HG03520 (cell line): ENCODE measurements around the gene MAP2K5.

ENCODE experiments used
- ATAC-seq: cut with Tn5 transposase; IDR thresholded peaks from one replicate; pipeline ENCODE4 v1.9.1; 2021; ENCODE audit warnings: mild to moderate bottlenecking, moderate library complexity; ENCODE audit not compliant: unreplicated experiment

The MAP2K5 gene

DNA sequence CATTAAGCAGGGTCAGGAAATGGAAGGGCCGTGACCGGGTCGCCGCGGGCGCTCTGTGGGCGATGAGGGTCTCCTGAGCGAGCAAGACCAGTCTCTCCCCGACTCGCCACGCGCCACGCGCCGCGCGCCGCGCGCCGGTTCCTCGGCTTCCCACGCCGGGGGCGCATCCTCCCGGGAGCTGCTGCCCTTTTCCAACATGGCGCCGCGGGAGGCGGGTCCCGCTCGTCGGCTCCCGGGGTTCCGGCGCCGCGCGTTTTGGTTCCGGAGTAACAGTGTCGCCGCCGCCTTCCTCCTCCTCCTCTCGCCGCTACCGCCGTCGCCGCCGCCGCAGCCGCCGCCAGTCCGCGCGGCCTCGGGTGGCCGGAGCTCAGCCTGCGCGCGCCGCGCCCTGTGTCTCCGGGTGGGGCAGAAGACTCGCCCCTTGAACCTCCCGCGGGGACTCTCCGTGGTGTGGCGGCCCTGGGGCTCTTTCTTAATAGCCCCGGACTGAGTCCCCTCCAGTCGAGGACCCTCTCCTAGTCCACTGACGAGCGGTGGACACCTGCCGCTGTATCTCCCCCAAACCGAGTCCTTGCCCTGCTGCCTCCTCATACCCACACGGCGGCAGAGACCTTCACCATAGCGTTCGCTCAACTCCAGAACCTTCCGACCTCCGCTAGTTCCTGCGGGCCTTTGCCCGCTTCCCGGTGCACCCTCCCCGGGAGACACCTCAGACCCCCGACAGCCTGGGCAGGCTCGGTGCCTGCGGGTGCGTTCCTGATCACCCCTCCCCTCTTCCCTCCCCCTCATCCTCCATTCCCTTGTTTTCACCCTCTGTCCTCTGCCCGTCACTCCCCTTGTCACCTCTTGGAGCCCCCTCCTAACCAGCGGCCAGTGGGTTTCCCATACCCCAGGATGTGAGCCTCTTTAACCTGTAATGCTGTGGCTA, at the start of gene MAP2K5:
Gene MAP2K5, plus strand, starts transcription at position 284 of the 928 bp plus-strand sequence. Its CDS starts 633 bp downstream, at position 917.
- peak; percentile 41 for ATAC-seq

DNA sequence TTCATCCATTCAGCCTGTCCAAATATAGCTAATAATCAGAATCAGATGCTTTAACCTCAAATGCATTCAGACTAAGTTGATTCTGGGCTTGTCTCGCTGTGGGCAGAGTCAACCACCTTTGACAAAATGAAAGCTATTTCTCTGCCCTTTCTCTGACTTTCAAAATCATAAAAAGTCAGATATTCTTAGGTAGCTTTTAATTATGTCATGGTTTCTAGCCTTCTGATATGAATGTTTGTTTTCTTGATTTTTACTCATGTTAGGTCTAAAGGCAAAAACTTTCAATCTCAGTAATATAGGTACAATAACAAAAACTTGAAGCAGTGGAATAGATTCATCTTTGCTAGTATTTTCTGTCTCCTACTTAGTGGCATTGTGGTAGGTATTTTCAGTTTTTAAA, 46.9 kb upstream of the MAP2K5 start:
- ATAC-seq, result no peak

DNA sequence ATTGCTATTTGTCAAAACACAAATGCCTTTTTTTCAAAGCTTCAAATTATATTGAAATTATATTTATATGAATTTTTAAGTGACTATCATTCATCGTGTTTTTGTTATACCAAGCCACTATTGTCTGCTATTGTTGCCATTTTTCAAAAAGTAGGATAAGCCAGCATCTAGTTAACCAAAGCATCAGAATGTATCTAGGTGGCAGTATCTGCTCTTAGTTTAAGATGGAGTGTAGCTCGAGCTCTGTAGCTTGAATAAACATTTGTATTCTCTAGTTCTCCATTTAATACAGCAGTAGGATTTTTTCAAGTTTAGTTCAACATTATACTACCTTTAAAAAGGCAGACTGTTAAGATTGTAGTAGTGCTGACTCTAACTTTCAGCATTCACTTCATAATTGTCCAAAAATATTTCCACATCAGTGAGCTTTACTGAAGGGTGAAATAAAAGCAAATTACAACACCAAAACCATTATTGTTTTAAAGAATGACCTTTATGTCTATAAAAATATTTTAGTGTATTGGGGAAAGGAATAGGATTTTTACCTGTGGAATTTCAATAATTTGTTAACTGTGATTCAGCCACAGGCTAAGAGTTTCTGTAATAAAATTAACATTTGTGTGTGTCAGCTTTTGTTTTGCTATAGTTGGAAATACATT, 41.2 kb upstream of the MAP2K5 start:
- no peak for ATAC-seq

DNA sequence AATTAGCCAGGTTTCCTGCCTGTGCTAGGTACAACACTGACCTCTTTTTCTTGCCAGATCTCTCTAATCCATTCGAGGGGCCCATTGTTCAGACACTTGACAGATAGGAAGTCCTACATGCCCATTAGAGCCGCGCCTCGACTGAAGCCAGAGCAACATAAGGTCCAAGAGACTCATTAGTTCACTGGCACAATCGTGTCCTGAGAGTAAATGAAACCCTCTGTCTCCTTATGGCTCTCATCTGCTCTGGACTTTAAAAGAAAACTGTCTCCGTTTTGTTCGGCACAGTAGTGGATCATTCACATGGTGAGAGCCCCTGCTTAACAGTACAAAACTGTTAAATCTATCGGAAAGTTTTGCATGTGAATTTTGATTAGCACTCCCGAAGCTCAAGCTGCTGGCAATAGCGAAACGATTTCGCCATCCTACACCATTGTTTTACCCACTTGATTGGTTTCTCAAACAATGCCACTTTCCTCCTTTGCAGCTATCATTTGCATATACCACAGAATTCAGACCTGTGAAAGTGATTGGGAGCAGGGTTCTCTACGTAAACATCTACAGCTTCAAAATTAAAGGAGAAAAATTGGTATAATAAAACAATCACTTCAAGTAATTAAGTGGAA, 40.6 kb upstream of the MAP2K5 start:
- ATAC-seq, result no peak

DNA sequence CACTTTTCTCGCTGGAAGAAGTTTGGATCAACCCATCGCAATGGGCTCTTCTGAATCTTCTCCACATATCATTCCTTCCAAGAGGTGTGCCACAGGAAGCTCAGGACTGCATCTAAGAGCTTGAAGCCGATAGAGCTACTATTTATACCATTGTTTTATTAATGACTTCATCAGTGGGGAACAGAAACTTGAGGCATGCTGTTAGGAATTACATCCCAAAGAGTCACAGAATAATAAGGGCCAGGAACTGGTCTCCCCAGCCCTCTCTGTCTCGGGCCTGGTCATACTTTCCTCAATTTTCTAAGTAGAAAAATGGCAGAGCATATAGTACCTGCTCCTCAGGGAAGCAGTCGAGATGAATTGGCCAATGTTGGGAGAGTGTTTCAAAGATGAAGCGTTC, 38.4 kb upstream of the MAP2K5 start:
- no peak for ATAC-seq

DNA sequence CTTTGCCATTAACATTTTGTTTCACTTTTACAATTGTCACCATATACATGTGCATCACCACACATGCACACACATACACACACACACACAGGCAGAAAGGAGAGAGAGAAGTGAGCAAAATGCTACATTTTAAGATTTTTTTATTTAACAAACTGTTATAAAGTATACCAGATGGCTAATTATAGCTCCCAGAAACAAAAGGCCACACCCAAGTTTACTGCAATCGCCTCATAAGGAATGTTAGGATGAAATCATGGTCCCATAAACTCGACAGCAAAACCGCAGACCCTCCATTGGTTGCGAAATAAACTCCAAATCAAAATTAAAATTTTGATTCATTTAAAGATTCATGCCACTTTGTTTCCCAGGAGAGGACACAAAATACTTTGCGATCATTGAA, 37.7 kb upstream of the MAP2K5 start:
- no peak for ATAC-seq

DNA sequence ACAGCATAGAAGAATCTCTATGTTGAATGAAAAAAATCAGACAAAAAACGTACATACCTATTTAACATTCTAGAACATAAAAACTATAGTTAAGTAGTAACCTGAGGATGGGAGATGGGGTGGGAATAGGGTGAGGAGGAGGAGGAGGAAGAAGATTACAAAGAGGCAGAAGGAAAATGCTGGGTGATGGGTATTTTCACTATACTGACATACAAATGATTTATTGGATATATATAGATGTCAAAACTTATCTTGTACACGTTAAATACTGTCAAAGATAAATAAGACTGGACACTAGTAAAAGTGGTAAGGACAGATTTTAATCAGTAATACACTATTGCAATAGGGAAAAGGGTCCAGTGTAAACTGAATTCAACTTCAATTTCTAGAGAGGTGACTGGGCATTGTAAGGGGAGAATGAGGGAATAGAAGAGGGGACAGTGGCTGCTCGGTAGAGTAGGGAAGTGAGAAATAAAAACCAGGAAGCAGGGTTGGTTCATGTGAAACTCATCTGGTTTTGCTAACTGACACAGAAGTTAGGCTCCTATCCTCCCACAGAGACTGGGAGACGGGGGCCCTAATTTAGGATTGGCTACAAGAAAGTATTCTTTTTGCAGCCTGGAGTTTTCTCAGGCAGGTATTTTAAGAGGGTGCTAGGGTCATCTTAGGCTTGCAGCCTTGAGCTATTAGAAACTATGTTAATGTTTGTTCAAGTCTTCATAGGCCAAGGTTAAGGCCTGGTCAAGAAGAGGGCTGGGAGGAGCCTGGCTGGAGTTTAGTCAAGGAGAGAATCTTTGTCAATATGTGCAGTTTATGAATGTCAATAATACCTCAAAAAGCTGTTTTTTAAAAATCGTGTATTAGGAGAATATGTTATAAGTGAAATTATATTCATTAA, 36.6 kb upstream of the MAP2K5 start:
- no peak for ATAC-seq

DNA sequence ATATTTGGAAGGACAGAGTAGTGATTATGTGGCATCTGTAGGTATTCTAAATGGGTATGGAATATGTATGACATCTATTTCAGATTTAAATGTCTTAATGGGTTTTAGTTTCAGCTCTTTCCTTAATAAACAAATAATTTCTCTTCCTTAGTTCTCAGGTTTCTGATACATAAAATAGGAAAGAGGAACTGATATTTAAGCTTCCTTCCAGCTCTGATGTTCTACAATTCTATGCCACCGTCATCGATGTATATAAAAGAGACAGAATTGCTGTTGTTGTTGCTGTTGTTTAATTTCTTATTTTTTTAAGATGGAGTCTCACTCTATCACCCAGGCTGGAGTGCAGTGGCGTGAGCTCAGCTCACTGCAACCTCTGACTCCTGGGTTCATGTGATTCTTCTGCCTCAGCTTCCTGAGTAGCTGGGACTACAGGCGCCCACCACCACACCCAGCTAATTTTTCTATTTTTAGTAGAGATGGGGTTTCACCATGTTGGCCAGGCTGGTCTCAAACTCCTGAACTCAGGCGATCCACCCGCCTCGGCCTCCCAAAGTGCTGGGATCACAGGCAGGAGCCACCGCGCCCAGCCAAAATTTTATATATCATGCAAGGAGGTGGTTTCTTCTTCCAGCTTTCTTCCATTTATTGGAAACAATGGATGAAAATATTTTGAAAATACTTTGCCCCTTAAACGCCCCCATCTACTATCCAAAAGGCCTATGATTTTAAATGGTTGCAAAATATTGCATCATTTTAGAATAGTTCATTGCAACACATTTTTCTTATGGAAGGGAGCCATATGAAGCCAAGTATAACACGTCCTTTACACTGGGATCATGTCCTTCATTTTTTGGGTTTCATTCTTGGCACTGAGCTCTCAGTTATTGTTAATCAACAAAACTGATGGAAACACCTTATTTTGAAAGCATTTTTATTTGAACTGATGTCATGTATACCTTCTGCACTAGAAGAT, 35.4 kb upstream of the MAP2K5 start:
- ATAC-seq, result no peak

DNA sequence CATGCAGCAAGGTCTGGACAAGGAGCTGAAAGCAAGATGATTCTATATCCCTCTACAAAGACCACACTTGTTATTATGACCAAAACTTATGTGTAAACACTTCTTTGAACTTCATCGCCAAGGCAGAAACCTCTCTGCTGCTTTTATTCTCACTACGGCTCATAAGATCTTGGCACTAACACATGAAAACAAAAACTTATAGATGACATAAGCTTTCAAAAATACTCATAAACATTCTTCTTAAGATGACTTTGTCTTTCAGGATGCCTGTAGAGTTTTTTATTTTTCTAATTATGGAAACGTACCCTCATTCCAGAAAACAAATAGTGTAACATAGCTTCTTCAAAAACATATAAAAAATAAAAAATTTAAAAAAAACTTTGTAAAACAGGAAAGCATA, 34.1 kb upstream of the MAP2K5 start:
- ATAC-seq, result no peak

DNA sequence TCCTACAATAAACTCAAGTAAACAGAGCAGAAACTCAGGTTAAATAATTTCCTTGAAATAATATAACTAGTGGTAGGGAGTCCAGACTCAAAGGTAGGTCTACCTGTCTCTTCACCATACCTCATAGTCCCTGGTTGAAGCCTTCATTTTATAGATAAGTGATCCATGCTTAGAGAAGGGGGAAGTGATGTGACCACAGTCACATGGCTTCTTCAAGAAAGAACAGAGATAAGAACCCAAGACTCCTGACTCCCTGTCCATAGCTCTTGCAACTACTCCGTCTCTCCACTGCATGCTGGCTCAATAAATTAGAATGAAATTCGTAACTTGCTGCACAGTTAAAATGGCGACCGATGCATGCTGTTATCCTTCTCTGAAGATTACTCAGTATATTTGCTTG, 32.6 kb upstream of the MAP2K5 start:
- ATAC-seq, result no peak

DNA sequence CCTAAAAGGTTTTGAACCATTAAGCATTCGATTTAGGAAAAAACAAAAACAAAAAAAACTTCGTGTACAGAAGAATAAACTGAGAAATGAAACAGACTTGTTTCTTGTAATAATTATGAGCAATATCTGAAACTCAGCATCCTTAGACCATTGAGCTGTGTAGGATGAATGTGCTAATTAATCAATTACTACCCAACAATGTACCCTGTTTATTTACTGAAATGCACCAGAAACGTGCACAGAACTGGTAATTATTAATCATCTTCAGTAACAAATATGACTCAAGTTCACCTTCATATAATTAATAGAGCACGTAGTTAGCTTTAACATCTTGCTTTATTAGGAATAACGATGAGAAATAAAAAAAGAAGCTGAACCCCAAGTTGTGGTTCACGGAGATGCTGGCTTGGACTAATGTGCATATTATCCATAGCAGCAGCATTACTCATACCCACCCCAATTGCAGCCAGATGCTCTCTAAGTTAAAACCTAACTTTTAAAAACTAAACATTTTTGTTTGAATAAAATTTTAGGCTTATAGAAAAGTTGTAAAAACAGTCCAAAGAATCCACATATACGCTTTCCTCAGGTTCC, 31.8 kb upstream of the MAP2K5 start:
- no peak for ATAC-seq

DNA sequence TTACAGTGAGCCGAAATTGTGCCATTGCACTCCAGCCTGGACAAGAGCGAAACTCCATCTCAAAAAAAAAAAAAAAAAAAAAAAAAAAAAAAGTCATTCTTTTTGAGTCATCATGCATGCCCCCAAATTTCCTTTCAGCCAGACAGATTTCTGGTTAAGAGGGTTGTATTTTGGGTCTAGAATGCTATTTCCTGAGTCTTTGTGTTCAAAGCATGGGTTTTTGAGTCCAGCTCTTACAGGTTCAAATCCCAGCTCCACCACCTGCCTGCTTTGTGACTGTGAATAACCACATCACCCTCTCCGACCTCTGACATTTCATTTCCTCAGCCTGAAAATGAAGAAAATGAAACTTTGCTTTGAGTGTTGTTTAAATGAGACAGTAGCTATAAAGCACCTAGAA, 30.9 kb upstream of the MAP2K5 start:
- no peak for ATAC-seq

DNA sequence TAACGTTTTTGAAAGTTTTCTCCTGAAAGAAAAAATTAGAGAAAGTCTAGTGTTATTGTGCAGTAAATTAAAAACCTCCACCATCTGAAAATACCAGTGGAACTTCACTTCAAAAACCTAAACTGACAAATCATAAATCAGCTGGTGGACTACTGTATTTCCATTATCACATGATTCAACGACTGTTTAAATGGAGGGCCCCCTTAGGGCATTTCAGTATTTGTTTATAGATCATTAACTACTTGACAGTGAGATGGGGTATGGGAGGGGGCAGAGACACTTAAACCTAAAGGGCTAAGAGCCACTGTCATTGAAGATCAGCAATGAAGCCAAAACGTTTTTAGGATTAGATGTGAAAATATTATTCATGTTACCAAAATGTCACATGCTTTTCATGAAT, 30.4 kb upstream of the MAP2K5 start:
- ATAC-seq, result no peak

DNA sequence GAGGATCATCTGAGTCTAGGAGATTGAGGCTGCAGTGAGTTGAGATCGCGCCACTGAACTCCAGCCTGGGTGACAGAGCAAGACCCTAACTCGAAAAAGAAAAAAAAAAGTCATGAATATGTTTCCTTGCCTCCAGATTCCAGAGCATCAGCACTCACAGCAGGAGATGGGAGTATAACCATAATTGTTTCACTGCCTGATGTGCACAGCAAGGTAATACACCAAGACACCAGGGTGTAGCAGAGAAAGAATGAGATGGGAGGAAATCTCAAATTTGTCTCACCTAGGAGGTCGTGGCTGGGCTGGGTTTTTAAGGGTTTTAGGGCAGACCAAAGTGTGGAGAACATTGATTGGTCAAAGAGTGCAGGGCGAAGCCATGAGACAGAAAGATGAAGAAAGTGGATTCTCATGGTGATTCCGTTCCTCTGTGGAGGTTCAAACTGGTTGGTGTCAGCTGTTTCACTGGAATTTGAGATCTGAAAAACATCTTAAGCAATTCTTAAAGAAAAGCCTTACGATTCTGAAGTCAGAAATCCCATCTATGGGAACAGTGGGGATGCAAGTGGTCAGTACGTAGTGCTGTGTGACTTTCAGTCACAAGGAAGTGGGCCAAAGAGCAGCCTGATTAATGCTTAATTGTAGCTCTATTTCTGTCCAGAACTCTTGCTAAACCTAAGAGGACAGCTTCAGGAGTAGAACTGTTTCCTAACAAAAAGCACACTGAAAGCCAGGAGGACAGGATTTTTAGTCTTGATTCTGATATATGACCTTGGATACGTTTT, 29.4 kb upstream of the MAP2K5 start:
- ATAC-seq, result no peak

DNA sequence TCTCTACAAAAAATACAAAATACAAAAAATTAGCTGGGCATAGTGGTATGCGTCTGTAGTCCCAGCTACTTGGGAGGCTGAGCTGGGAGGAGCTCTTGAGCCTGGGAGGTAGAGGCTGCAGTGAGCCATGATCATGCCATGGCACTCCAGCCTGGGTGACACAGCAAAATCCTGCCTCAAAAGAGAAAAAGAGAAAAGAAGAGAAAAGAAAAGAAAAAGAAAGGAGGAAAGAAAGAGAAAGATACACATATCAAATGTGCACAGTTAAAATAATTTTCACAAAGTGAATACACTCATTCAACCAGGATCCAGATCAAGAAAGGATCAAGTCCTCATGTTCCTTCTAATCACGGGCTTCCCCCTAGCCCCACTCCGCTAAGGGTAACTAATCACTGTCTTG, 27.4 kb upstream of the MAP2K5 start:
- no peak for ATAC-seq

DNA sequence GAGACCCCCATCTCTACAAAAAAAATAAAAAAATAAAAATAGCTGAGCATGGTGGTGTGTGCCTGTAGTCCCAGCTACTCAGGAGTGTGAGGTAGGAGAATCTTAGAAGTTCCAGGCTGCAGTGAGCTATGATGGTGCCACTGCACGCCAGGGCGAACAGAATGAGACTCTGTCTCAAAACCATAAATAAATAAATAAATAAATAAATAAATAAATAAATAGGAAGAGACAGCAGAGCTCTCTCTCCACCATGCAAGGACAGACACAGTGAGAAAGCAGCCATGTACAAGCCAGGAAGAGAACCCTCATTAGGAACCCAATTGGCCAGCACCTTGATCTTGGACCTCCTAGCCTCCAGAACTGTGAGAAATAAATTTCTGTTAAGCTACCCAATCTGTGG, 26.9 kb upstream of the MAP2K5 start:
- no peak for ATAC-seq

DNA sequence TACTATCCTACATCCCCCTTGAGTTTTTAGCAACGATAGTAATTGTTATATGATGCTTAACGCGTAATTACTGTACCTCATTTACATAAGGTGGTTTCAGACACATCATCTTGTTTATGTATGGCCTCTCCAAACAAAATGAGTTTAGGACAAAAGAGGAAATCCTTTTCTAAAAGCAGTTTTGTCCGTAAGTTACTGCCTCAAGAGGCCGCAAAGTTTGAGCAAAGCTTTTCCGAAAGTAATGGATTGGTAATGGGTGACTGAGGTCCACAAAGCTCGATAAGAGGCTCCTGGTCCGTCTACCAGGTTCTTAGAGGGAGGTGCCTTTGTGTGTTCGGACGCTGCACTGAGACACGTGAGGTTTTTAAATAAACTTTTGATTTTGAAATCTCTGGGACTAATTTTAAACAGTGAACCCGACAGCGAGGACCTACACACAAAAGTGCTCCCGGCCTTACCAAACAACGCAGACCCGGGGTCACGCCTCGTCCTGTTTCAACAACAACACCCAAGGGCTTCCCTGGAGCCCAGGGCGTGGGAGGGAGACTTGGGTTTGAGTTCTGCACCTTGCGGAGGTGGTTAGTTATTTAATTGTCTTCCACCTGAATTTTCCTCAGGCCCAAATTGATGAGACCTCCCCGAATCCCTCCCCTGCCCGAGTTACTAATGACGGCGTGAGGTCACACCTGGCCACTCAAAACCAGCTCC, 22.0 kb upstream of the MAP2K5 start:
- no peak for ATAC-seq
